GM18502 (cell line): Measurements from ENCODE around the gene TENT4B.
"Not testable (repeated sequence)": the region's sequence is repeated elsewhere in the genome, so short reads cannot be mapped to it uniquely, and the experiment has no call there.

ENCODE experiments used
- ATAC-seq: cut with Tn5 transposase; IDR thresholded peaks from one replicate; pipeline ENCODE4 v1.9.1; 2021; ENCODE audit warnings: mild to moderate bottlenecking; ENCODE audit not compliant: unreplicated experiment, poor library complexity

Gene TENT4B

GRCh38 chr16:50153596-50154419, 702 bp downstream of the TENT4B start:
- ATAC-seq: peak; percentile 16

- no peak for ATAC-seq
These were observed 1.4 kb downstream of the TENT4B start for GRCh38 chr16:50154420-50154950.

- ATAC-seq: no peak
These were observed 2.8 kb downstream of the TENT4B start for GRCh38 chr16:50155925-50156324.

- no peak for ATAC-seq
These were observed 3.5 kb downstream of the TENT4B start for GRCh38 chr16:50156590-50156989.

GRCh38 chr16:50160495-50161164, 7.5 kb downstream of the TENT4B start:
- ATAC-seq: no peak

GRCh38 chr16:50161950-50162349, 8.8 kb downstream of the TENT4B start:
- ATAC-seq: peak; percentile 52

- ATAC-seq: no peak
These were observed 12.4 kb downstream of the TENT4B start for GRCh38 chr16:50165473-50165872.

- no peak for ATAC-seq
These were observed 13.7 kb downstream of the TENT4B start for GRCh38 chr16:50166511-50167500.

- no peak for ATAC-seq
These were observed 14.4 kb downstream of the TENT4B start for GRCh38 chr16:50167556-50167955.

- no peak for ATAC-seq
These were observed 16.5 kb downstream of the TENT4B start for GRCh38 chr16:50169555-50170096.

- ATAC-seq: not testable (repeated sequence)
These were observed 18.7 kb downstream of the TENT4B start for GRCh38 chr16:50171773-50172172.

- no peak for ATAC-seq
These were observed 19.3 kb downstream of the TENT4B start for GRCh38 chr16:50172195-50172922.

- ATAC-seq: no peak
These were observed 20.2 kb downstream of the TENT4B start for GRCh38 chr16:50173316-50173715.

GRCh38 chr16:50178491-50178941, 25.4 kb downstream of the TENT4B start:
- no peak for ATAC-seq

GRCh38 chr16:50182441-50182840, 29.3 kb downstream of the TENT4B start:
- no peak for ATAC-seq

- ATAC-seq: no peak
These were observed 30.2 kb downstream of the TENT4B start for GRCh38 chr16:50183316-50183715.

GRCh38 chr16:50185005-50185505, 31.9 kb downstream of the TENT4B start:
- no peak for ATAC-seq

- ATAC-seq: no peak
These were observed 35.6 kb downstream of the TENT4B start for GRCh38 chr16:50188619-50189136.

GRCh38 chr16:50190292-50190691, 37.2 kb downstream of the TENT4B start:
- no peak for ATAC-seq
